Upper lobe of left lung (tissue), 6 donors: ENCODE measurements around the gene GNL3L. TPM values are rescaled to one million over a fixed set of nuclear protein-coding genes. Genes with fewer than 3 reads are reported as not detected.
"Not testable (repeated sequence)": the region's sequence is repeated elsewhere in the genome, so short reads cannot be mapped to it uniquely, and the experiment has no call there.

ENCODE experiments used
- ATAC-seq, 2 donors: fragments of 200-7000 bp; cut with Tn5 transposase; one replicate each; pipeline ENCODE4 v1.9.1; 2022; ENCODE audit warnings: mild to moderate bottlenecking in 2 of 2, moderate library complexity in 2 of 2; ENCODE audit not compliant: low FRiP score in 2 of 2
- DNase-seq, 2 donors: peaks; one replicate each; pipeline ENCODE4 v3.0.0-alpha.2; 2019 to 2020
- H3K27ac ChIP-seq, 4 donors: fragments of 200-600 bp; sonication (generic); one replicate each; pipeline ENCODE4 v1.5.1; 2016 to 2019
- H3K27me3 ChIP-seq, 4 donors: fragments of 200-600 bp; sonication (generic); one replicate each; pipeline ENCODE4 v1.5.1; 2017 to 2019
- H3K36me3 ChIP-seq, 4 donors: fragments of 200-600 bp; sonication (generic); one replicate each; pipeline ENCODE4 v1.5.1; 2016 to 2019
- H3K4me1 ChIP-seq, 4 donors: fragments of 200-600 bp; sonication (generic); one replicate each; pipeline ENCODE4 v1.5.1; 2018 to 2019
- H3K4me3 ChIP-seq, 4 donors: fragments of 200-600 bp; sonication (generic); one replicate each; pipeline ENCODE4 v1.5.1; 2017 to 2019; ENCODE audit warnings: mild to moderate bottlenecking in 2 of 4, moderate library complexity in 1 of 4
- H3K9me3 ChIP-seq, 4 donors: fragments of 200-600 bp; sonication (generic); one replicate each; pipeline ENCODE4 v1.5.1; 2018 to 2019
- EP300 ChIP-seq, 4 donors: sonication (generic); formaldehyde crosslinking; IDR thresholded peaks; one replicate each; pipeline ENCODE4 v1.5.1; 2017; ENCODE audit warnings: antibody characterized with exemption in 4 of 4, control low read depth in 2 of 4
- POLR2A ChIP-seq, 4 donors: fragments of 450-650 bp; IDR thresholded peaks; one replicate each; pipeline ENCODE4 v1.5.1; 2016 to 2017; ENCODE audit warnings: antibody characterized with exemption in 4 of 4, mild to moderate bottlenecking in 2 of 4
- POLR2AphosphoS5 ChIP-seq, 2 donors: sonication (generic); formaldehyde crosslinking; IDR thresholded peaks; one replicate each; pipeline ENCODE4 v1.5.1; 2017; ENCODE audit warnings: antibody characterized with exemption in 2 of 2
- WGBS, 2 donors: methylation state at CpG; one replicate each; pipeline ENCODE4 v1.1.5; 2017 to 2018; 5-methylcytosine and 5-hydroxymethylcytosine counted together
- total RNA-seq, 6 donors: library from RNA; depleted of rRNA in 4 of 6; stranded (reverse); fragments of >200 nt in 4 of 6; gene quantifications; one replicate each; pipeline versions ENCODE4 v1.1.0 to v1.2.1, GENCODE V29; 2016 to 2021
- TF ChIP-seq, protein P1 (sequence below), 6 experiments: fragments of 450-650 bp in 4 of 6; fragments of 200-600 bp in 2 of 6; sonication (generic) in 2 of 6; IDR thresholded peaks; one replicate each; pipeline ENCODE4 v1.5.1; 2016 to 2019; ENCODE audit warnings: antibody characterized with exemption in 6 of 6
- donor health status: DM: no; HTN: no; CAD: no; lungs with moderate emphysema.
- donor health status: DM: no; HTN: yes; CAD: no; lungs with severe emphysema.

Gene GNL3L
- total RNA-seq, 6 donors from 2014 or later = 24.6 to 37.7 (median 29.3) TPM

DNA sequence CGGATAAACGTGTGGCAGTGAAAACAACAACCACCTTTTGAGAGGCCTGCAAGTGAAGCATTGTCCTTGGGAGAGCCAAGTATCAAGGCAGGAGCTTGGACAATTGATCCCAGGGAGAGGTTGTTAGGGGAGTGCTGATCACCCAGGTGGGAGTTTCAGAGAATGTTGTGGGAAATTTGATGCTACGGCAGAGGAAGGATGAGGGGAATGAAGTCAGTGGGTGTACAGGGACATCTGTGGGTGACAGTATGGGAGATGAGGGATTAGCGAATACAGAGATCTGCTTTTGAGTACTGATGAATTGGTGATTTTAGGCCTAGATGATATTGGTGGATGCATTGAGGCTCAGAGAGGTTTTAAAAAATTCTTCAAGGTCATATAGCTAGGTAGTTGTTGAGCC is 4.3 kb downstream of the GNL3L start:
- peaks cover 9 to 20% (median 17%) of the 10 kb centered on the region in 4 donors for H3K4me1 ChIP-seq
- H3K4me3 ChIP-seq = no peak overlapping the region
- no peaks in the 10 kb centered on the region for H3K27me3 ChIP-seq
- DNase-seq = no peak
- no peak overlapping the region for H3K27ac ChIP-seq
- 83 to 97% methylated on average over 2 to 4 of the region's 4 CpGs for WGBS, 2 donors
- no peaks in the 10 kb centered on the region for H3K9me3 ChIP-seq
- ATAC-seq = no peak
- TF ChIP-seq EP300 (IDR thresholded peaks at IDR 0.05) (no peak), POLR2A (IDR thresholded peaks at IDR 0.05) (no peak), POLR2AphosphoS5 (IDR thresholded peaks at IDR 0.05) (no peak)
- TF ChIP-seq, protein P1, sequence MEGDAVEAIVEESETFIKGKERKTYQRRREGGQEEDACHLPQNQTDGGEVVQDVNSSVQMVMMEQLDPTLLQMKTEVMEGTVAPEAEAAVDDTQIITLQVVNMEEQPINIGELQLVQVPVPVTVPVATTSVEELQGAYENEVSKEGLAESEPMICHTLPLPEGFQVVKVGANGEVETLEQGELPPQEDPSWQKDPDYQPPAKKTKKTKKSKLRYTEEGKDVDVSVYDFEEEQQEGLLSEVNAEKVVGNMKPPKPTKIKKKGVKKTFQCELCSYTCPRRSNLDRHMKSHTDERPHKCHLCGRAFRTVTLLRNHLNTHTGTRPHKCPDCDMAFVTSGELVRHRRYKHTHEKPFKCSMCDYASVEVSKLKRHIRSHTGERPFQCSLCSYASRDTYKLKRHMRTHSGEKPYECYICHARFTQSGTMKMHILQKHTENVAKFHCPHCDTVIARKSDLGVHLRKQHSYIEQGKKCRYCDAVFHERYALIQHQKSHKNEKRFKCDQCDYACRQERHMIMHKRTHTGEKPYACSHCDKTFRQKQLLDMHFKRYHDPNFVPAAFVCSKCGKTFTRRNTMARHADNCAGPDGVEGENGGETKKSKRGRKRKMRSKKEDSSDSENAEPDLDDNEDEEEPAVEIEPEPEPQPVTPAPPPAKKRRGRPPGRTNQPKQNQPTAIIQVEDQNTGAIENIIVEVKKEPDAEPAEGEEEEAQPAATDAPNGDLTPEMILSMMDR (IDR thresholded peaks at IDR 0.05) = no peak
- peaks cover 0 to 14% (median 7%) of the 10 kb centered on the region in 4 donors for H3K36me3 ChIP-seq

DNA sequence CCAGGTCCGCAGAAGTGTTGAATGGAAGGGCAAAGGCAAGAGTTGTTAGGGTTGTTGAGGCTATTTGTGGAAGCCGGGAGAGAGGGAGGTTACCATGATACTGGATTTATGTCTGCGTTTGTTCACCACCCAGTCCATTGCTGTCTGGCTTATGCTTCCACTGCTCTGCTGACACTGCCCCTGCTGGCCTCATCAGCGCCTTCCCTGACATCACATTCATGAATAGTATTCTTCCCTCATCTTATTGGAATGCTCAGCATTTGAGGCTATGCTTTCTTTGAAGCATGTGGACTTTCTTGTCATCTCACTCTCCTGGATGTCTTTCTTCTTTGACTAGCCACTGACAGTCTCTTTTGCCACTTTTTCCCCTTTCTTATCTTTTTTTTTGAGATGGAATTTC is 10.3 kb downstream of the GNL3L start:
- 81 to 94% methylated on average over 4 of the region's 4 CpGs for WGBS, 2 donors

DNA sequence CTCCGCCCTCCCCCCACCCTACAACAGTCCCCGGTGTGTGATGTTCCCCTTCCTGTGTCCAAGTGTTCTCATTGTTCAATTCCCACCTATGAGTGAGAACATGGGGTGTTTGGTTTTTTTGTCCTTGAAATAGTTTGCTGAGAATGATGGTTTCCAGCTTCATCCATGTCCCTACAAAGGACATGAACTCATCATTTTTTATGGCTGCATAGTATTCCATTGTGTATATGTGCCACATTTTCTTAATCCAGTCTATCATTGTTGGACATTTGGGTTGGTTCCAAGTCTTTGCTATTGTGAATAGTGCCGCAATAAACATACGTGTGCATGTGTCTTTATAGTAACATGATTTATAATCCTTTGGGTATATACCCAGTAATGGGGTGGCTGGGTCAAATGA is 12.2 kb downstream of the GNL3L start:
- not testable (repeated sequence) for H3K9me3 ChIP-seq, H3K27ac ChIP-seq, DNase-seq, H3K4me3 ChIP-seq, H3K27me3 ChIP-seq, ATAC-seq, H3K4me1 ChIP-seq
- WGBS, 2 donors = 88 to 95% methylated on average over 2 to 3 of the region's 4 CpGs
- peaks cover 5 to 82% (median 41%) of the 10 kb centered on the region in 4 donors for H3K36me3 ChIP-seq

More for the DNA sequence above, 10.3 kb downstream of the GNL3L start:
- no peak overlapping the region for H3K4me3 ChIP-seq
- no peak overlapping the region for H3K27ac ChIP-seq
- peaks cover 0 to 2% (median 0%) of the 10 kb centered on the region in 4 donors for H3K27me3 ChIP-seq
- TF ChIP-seq EP300 (IDR thresholded peaks at IDR 0.05) = no peak
- no peak for TF ChIP-seq POLR2A (IDR thresholded peaks at IDR 0.05)
- TF ChIP-seq, protein P1 (IDR thresholded peaks at IDR 0.05) = no peak
- no peak for DNase-seq
- ATAC-seq = no peak
- H3K4me1 ChIP-seq = no peaks in the 10 kb centered on the region
- H3K9me3 ChIP-seq = no peaks in the 10 kb centered on the region
- H3K36me3 ChIP-seq = peaks cover 5 to 64% (median 41%) of the 10 kb centered on the region in 4 donors

DNA sequence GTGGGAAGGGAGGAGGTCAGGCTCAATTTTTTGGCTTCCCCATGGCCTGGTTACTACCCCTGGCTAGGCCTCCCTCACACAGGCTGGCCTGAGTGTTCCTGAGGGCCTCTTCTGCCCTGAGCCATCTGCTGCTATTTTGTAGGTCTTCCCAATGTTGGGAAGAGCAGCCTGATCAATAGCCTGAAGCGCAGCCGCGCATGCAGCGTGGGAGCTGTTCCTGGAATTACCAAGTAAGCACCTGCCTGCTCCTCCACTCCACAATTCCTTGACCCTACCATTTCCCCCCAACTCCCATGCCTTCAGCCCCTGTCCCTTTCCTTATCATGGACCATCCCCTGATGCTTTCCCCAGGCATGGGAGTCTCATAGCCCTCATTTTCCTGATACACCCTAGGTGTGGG is 20.8 kb downstream of the GNL3L start:
- TF ChIP-seq POLR2A (IDR thresholded peaks at IDR 0.05) (no peak), EP300 (IDR thresholded peaks at IDR 0.05) (no peak), POLR2AphosphoS5 (IDR thresholded peaks at IDR 0.05) (no peak)
- TF ChIP-seq, protein P1 (IDR thresholded peaks at IDR 0.05) = no peak
- Histone ChIP-seq H3K27ac (no peak overlapping the region), H3K9me3 (no peaks in the 10 kb centered on the region), H3K36me3 (peaks cover 0 to 97% (median 37%) of the 10 kb centered on the region in 4 donors), H3K27me3 (no peaks in the 10 kb centered on the region), H3K4me3 (no peak overlapping the region), H3K4me1 (no peaks in the 10 kb centered on the region)
- DNase-seq = no peak
- 98% methylated on average over 4 of the region's 4 CpGs; no CpG with 5 or more reads in 1 of the 2 donors for WGBS, 2 donors
- ATAC-seq = no peak

DNA sequence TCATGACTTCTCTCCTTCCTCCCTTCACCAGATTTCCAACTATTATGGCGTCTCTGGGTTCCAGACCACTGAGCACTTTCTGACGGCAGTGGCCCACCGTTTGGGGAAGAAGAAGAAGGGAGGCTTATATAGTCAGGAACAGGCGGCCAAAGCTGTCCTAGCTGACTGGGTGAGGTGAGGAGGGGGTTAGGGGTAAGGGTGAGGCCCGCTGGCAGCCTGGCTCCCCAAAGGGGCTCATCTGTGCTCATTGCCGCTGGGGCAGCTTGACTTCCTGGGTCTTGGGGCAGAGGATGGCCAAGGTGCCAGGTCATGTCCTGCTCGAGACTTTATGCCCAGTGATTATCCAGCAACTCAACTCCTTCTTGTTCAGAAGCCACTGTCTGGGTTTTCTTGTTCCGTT is 21.8 kb downstream of the GNL3L start:
- no peaks in the 10 kb centered on the region for H3K4me1 ChIP-seq
- peaks cover 0 to 95% (median 41%) of the 10 kb centered on the region in 4 donors for H3K36me3 ChIP-seq
- 80 to 100% methylated on average over 3 to 8 of the region's 8 CpGs for WGBS, 2 donors
- H3K27me3 ChIP-seq = no peaks in the 10 kb centered on the region
- DNase-seq (peak in 1 of 2 donors; percentile 17), ATAC-seq (no peak)
- H3K9me3 ChIP-seq = no peaks in the 10 kb centered on the region
- no peak for TF ChIP-seq EP300 (IDR thresholded peaks at IDR 0.05)
- no peak for TF ChIP-seq POLR2AphosphoS5 (IDR thresholded peaks at IDR 0.05)
- TF ChIP-seq, protein P1 (IDR thresholded peaks at IDR 0.05) = no peak
- TF ChIP-seq POLR2A (IDR thresholded peaks at IDR 0.05) = no peak
- no peak overlapping the region for H3K4me3 ChIP-seq
- no peak overlapping the region for H3K27ac ChIP-seq

DNA sequence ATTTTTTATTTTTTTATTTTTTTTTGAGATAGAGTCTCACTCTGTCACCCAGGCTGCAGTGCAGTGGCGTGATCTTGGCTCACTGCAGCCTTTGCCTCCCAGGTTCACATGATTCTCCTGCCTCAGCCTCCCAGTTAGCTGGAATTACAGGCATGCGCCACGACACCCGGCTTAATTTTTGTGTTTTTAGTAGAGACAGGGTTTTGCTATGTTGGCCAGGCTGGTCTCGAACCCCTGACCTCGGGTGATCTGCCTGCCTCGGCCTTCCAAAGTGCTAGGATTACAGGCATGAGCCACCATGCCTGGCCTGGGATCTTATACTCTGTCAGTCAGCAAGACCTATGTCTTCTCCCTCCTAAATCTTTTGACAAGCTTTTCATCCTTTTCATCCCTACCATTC is 25.0 kb downstream of the GNL3L start:
- H3K36me3 ChIP-seq = peaks cover 0 to 85% (median 42%) of the 10 kb centered on the region in 4 donors
- WGBS, 2 donors = 87 to 98% methylated on average over 7 of the region's 7 CpGs

More for the DNA sequence above, 25.0 kb downstream of the GNL3L start:
- not testable (repeated sequence) for H3K9me3 ChIP-seq, H3K27ac ChIP-seq, H3K4me3 ChIP-seq, H3K4me1 ChIP-seq, DNase-seq, H3K27me3 ChIP-seq, ATAC-seq
